Heart left ventricle (tissue), 16 donors: ENCODE results near the gene DCK. TPM values are rescaled to one million over a fixed set of nuclear protein-coding genes. Genes with fewer than 3 reads are reported as not detected.
A peak's percentile ranks its signal among the peaks of the same experiment; 100 is the strongest.
"Not testable (repeated sequence)": the region's sequence is repeated elsewhere in the genome, so short reads cannot be mapped to it uniquely, and the experiment has no call there.

ENCODE experiments used
- ATAC-seq, 4 donors: fragments of 200-7000 bp; cut with Tn5 transposase; one replicate each; pipeline ENCODE4 v1.9.1; 2020 to 2022; ENCODE audit warnings: moderate library complexity in 4 of 4, mild to moderate bottlenecking in 3 of 4, moderate number of reproducible peaks in 1 of 4
- DNase-seq, 5 donors: peaks; one replicate each; pipeline ENCODE4 v3.0.0-alpha.2; 2020
- H3K27ac ChIP-seq, 12 donors: fragments of 200-600 bp; sonication (generic) in 4 of 12; one replicate each; pipeline versions ENCODE4 v1.5.0 to v1.8.0; 2016 to 2022; ENCODE audit warnings: mild to moderate bottlenecking in 2 of 12
- H3K27me3 ChIP-seq, 9 donors: fragments of 200-600 bp; sonication (generic) in 2 of 9; one replicate each; pipeline versions ENCODE4 v1.5.1 to v1.8.0; 2016 to 2022; ENCODE audit warnings: mild to moderate bottlenecking in 3 of 9
- H3K36me3 ChIP-seq, 9 donors: fragments of 200-600 bp; sonication (generic) in 2 of 9; one replicate each; pipeline versions ENCODE4 v1.5.0 to v1.8.0; 2018 to 2022; ENCODE audit warnings: mild to moderate bottlenecking in 2 of 9
- H3K4me1 ChIP-seq, 12 donors: fragments of 200-600 bp; sonication (generic) in 4 of 12; one replicate each; pipeline versions ENCODE4 v1.5.0 to v1.8.0; 2016 to 2022; ENCODE audit warnings: mild to moderate bottlenecking in 3 of 12
- H3K4me3 ChIP-seq, 12 donors: fragments of 200-600 bp; sonication (generic) in 4 of 12; one replicate each; pipeline versions ENCODE4 v1.5.0 to v1.8.0; 2017 to 2022; ENCODE audit warnings: mild to moderate bottlenecking in 9 of 12, moderate library complexity in 4 of 12
- H3K9me3 ChIP-seq, 12 donors: fragments of 200-600 bp; sonication (generic) in 4 of 12; one replicate each; pipeline versions ENCODE4 v1.5.0 to v1.8.0; 2016 to 2022; ENCODE audit warnings: mild to moderate bottlenecking in 1 of 12
- POLR2A ChIP-seq, 2 donors: fragments of 450-650 bp; IDR thresholded peaks; one replicate each; pipeline ENCODE4 v1.6.1; 2017; ENCODE audit warnings: antibody characterized with exemption in 2 of 2, mild to moderate bottlenecking in 2 of 2, moderate library complexity in 2 of 2
- WGBS, 4 donors: extraction: QIAGEN DNeasy Blood & Tissue Kit in 2 of 4; methylation state at CpG; one replicate each; pipeline versions ENCODE4 v1.1.5 to v1.1.7; 2013 to 2018; 5-methylcytosine and 5-hydroxymethylcytosine counted together
- intact Hi-C, 10 donors: fragments of 100-400 bp; cut with DNase I; formaldehyde crosslinking; loops; one replicate each; pipeline versions ENCODE4 v1.11.1 to v1.14.2; 2022
- polyA plus RNA-seq, 2 donors: library from polyadenylated mRNA; stranded (reverse); fragments of 200-250 nt; gene quantifications; one replicate each; pipeline ENCODE4 v1.2.3, GENCODE V29; 2013
- total RNA-seq, 9 donors: library from RNA; depleted of rRNA in 2 of 9; stranded (reverse); fragments of >200 nt in 2 of 9; fragmentation: NEBNext Ultra II Directional in 3 of 9; extraction: Animal tissue kit (Norgen Biotek cat#: 25700) in 3 of 9; gene quantifications; one replicate each; pipeline versions ENCODE4 v1.1.0 to v1.2.4, GENCODE V29; 2016 to 2023
- TF ChIP-seq, protein P1 (sequence below), 12 donors: fragments of 200-600 bp; sonication (generic) in 4 of 12; IDR thresholded peaks; one replicate each; pipeline versions ENCODE4 v1.5.0 to v1.8.0; 2018 to 2022; ENCODE audit warnings: antibody characterized with exemption in 12 of 12, mild to moderate bottlenecking in 5 of 12
- donor health status: ischemic (EF 13 %, LVEDD 7.1; RV severe dilation, severe dysfunction).
- donor health status: healthy with polysubstance abuse.
- donor health status: DM: no; HTN: yes; CAD: no.
- donor health status: DM: no; HTN: no; CAD: no.
- donor health status: ischemic (EF 25% LVEDD 6.9; RV normal size, moderate dysfunction).
- donor health status: ischemic (EF 25% LVEDD 5.7; RV mildly dilated, moderate dysfunction).
- donor health status: healthy.
- donor health status: DM: yes; HTN: yes; CAD: no.
- donor health status: ischemic (EF 35%, LVEDD 5.7; RV mildly dilated, moderate dysfunction).
- donor health status: nonischemic (EF 11% LVEDD 7.7; RV severe dilation, severe dysfunction).
- donor health status: DM: yes; HTN: yes; CAD: no.
- donor health status: PGD.
- donor health status: ischemic (EF 29% LVEDD 5.4; RV normal size, mild dysfunction).
- donor health status: nonischemic (EF 23%, LVEDD 6.1; RV moderate dilation, normal function).

Gene DCK
- total and polyA plus RNA-seq, 11 donors, result 1.7 to 12.6 (median 6.8) TPM

DNA sequence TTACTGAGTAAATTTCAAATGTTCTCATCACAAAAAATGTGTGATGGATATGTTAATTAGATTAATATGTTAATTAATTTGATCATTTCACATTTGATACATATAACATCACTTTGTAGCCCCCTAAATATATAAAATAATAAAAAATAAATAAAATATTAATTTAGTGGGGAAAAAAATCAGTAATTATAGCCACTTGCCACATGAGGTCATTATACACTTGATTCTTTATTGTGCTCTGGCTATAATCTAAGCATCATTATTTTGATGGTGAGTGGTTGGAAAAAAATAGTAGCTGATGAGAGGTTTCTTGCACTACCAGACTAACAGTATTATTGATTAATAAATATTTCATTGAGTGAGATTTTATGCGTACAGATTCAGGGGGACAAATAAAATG lies 57.4 kb downstream of the DCK start:
- no peaks in the 10 kb centered on the region for H3K36me3 ChIP-seq
- DNase-seq (no peak), ATAC-seq (no peak)
- no peaks in the 10 kb centered on the region for H3K27me3 ChIP-seq
- TF ChIP-seq POLR2A (IDR thresholded peaks at IDR 0.05), result no peak
- TF ChIP-seq, protein P1, sequence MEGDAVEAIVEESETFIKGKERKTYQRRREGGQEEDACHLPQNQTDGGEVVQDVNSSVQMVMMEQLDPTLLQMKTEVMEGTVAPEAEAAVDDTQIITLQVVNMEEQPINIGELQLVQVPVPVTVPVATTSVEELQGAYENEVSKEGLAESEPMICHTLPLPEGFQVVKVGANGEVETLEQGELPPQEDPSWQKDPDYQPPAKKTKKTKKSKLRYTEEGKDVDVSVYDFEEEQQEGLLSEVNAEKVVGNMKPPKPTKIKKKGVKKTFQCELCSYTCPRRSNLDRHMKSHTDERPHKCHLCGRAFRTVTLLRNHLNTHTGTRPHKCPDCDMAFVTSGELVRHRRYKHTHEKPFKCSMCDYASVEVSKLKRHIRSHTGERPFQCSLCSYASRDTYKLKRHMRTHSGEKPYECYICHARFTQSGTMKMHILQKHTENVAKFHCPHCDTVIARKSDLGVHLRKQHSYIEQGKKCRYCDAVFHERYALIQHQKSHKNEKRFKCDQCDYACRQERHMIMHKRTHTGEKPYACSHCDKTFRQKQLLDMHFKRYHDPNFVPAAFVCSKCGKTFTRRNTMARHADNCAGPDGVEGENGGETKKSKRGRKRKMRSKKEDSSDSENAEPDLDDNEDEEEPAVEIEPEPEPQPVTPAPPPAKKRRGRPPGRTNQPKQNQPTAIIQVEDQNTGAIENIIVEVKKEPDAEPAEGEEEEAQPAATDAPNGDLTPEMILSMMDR (IDR thresholded peaks at IDR 0.05), result peak in 2 of 12 donors; percentile 17 to 34
- WGBS, 4 donors, result 92 to 98% (median 93%) methylated on average over 1 of the region's 1 CpG
- intact Hi-C loops, result loop anchor here in 1 of 10 donors (5.0 kb wide), 1 partner anchor 661 kb away; no protein-coding TSS in a partner anchor
- no peak overlapping the region for H3K4me3 ChIP-seq
- H3K4me1 ChIP-seq, result no peaks in the 10 kb centered on the region
- no peak overlapping the region for H3K27ac ChIP-seq
- peaks cover 0 to 10% (median 0%) of the 10 kb centered on the region in 12 donors for H3K9me3 ChIP-seq

DNA sequence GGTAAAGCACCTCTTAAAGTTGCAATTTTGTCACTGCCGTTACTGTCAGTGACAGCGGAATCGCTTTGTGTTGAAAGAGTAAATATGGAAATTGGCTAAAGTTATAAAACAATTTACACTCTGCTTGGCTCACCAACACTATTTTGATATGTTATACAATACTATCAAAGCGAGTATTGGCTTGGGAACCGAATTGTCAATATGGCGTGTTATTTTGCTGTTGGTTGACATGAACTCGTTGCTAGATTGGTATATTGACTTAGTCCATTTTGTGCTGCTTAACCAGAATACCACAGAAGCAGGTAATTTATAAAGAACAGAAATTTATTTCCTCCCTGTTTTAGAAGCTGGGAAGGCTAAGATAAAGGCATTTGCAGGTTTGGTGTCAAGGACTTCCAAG lies 58.6 kb downstream of the DCK start:
- intact Hi-C loops, result loop anchor here in 1 of 10 donors (5.0 kb wide), 1 partner anchor 660 kb away; no protein-coding TSS in a partner anchor
- WGBS, 4 donors, result 83 to 90% (median 89%) methylated on average over 7 of the region's 7 CpGs
- Histone ChIP-seq H3K4me3 (no peak overlapping the region), H3K27ac (no peak overlapping the region), H3K4me1 (no peaks in the 10 kb centered on the region), H3K9me3 (peaks cover 0 to 8% (median 0%) of the 10 kb centered on the region in 12 donors), H3K27me3 (no peaks in the 10 kb centered on the region), H3K36me3 (no peaks in the 10 kb centered on the region)
- ATAC-seq (no peak), DNase-seq (no peak)
- TF ChIP-seq, protein P1 (IDR thresholded peaks at IDR 0.05), result no peak
- TF ChIP-seq POLR2A (IDR thresholded peaks at IDR 0.05), result no peak

DNA sequence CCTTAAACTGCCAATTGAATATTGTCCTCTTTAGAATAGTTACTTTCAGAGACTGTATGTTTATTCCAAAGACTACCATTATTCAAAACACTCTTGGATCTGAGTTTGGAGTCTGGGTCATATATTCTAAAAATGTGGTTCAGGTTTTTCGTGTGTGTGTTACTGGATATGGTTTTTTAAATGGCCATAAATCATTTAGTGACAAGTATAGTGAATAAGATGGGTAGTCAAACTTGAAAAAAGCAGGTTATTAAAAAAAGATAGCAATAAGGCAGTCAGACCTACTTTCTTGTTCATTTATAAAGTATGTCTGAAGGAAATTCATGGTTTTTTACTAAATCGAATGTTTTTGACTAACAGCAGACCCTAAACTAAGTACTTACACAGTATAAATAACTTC lies 59.3 kb downstream of the DCK start:
- Histone ChIP-seq H3K4me1 (no peaks in the 10 kb centered on the region), H3K36me3 (no peaks in the 10 kb centered on the region), H3K27me3 (no peaks in the 10 kb centered on the region), H3K4me3 (no peak overlapping the region), H3K27ac (no peak overlapping the region), H3K9me3 (peaks cover 0 to 7% (median 0%) of the 10 kb centered on the region in 12 donors)
- TF ChIP-seq, protein P1 (IDR thresholded peaks at IDR 0.05), result no peak
- no peak for TF ChIP-seq POLR2A (IDR thresholded peaks at IDR 0.05)
- 80 to 89% (median 86%) methylated on average over 2 of the region's 2 CpGs for WGBS, 4 donors
- intact Hi-C loops, result loop anchor here in 1 of 10 donors (5.0 kb wide), 1 partner anchor 660 kb away; no protein-coding TSS in a partner anchor
- no peak for DNase-seq
- no peak for ATAC-seq

DNA sequence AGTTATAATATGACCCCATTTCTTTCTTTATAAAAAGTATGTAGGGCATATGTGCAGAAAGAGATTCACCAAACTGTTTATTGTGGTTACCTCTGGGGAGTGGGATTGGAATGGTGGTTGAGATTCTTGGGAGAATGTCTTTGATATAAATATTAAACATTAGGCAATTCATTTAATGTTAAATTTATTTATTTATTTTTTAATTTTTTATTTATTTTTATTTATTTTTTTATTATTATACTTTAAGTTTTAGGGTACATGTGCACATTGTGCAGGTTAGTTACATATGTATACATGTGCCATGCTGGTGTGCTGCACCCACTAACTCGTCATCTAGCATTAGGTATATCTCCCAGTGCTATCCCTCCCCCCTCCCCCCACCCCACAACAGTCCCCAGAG lies 60.2 kb downstream of the DCK start:
- not testable (repeated sequence) for H3K4me1 ChIP-seq, ATAC-seq, DNase-seq, H3K36me3 ChIP-seq, H3K27me3 ChIP-seq, H3K4me3 ChIP-seq, H3K27ac ChIP-seq, H3K9me3 ChIP-seq
- intact Hi-C loops, result loop anchor here in 1 of 10 donors (5.0 kb wide), 1 partner anchor 659 kb away; no protein-coding TSS in a partner anchor
- WGBS, 4 donors, result 80 to 85% methylated on average over 1 of the region's 1 CpG; no CpG with 5 or more reads in 2 of the 4 donors

GRCh38 chr4:71059573-71059972 lies 66.1 kb downstream of the DCK start:
- DNase-seq, H3K36me3 ChIP-seq, H3K9me3 ChIP-seq, ATAC-seq, H3K4me3 ChIP-seq, intact Hi-C loops, H3K27me3 ChIP-seq, H3K27ac ChIP-seq, H3K4me1 ChIP-seq: not testable (repeated sequence)
- 82 to 97% (median 94%) methylated on average over 7 to 16 of the region's 16 CpGs for WGBS, 4 donors
